MM.1S (cell line): ENCODE data around the gene TEX36.

Source experiments
- DNase-seq: peaks from one replicate; pipeline ENCODE4 v3.0.0-alpha.2; 2015
- H2AFZ ChIP-seq: fragments of 300-600 bp; sonication (generic); 2 replicates; pipeline ENCODE4 v1.6.0; 2016; ENCODE audit warnings: antibody characterized with exemption, low read length
- H3F3A ChIP-seq: fragments of 300-600 bp; sonication (generic); 2 replicates; pipeline ENCODE4 v1.6.1; 2016; ENCODE audit warnings: mild to moderate bottlenecking, antibody characterized with exemption, low read length, moderate library complexity, mixed read lengths; ENCODE audit not compliant: insufficient read depth
- H3K27ac ChIP-seq: fragments of 300-600 bp; sonication (generic); 2 replicates; pipeline ENCODE4 v1.5.1; 2016; ENCODE audit warnings: mild to moderate bottlenecking, low read length
- H3K27me3 ChIP-seq: fragments of 300-600 bp; sonication (generic); replicated peaks from 2 replicates; pipeline ENCODE4 v1.6.0; 2016; ENCODE audit warnings: low read length; ENCODE audit not compliant: insufficient read depth
- H3K36me3 ChIP-seq: fragments of 300-600 bp; sonication (generic); replicated peaks from 2 replicates; pipeline ENCODE4 v1.6.1; 2016; ENCODE audit warnings: mild to moderate bottlenecking, low read length, mixed read lengths; ENCODE audit not compliant: insufficient read depth
- H3K4me1 ChIP-seq: fragments of 300-600 bp; sonication (generic); 2 replicates; pipeline ENCODE4 v1.6.1; 2016; ENCODE audit warnings: low read length, mixed read lengths
- H3K4me2 ChIP-seq: fragments of 300-600 bp; sonication (generic); 2 replicates; pipeline ENCODE4 v1.6.0; 2016; ENCODE audit warnings: low read depth, low read length
- H3K4me3 ChIP-seq: fragments of 300-600 bp; sonication (generic); 2 replicates; pipeline ENCODE4 v1.5.1; 2016; ENCODE audit warnings: low read length, mixed read lengths
- H3K79me2 ChIP-seq: fragments of 300-600 bp; sonication (generic); 2 replicates; pipeline ENCODE4 v1.6.1; 2016; ENCODE audit warnings: mixed run types, low read length, mixed read lengths
- H3K9ac ChIP-seq: fragments of 300-600 bp; sonication (generic); 2 replicates; pipeline ENCODE4 v1.6.1; 2016; ENCODE audit warnings: low read length, mixed read lengths
- H3K9me2 ChIP-seq: fragments of 300-600 bp; sonication (generic); replicated peaks from 2 replicates; pipeline ENCODE4 v1.6.1; 2016; ENCODE audit warnings: mild to moderate bottlenecking, low read length, mixed read lengths; ENCODE audit not compliant: insufficient read depth
- H3K9me3 ChIP-seq: fragments of 300-600 bp; sonication (generic); replicated peaks from 2 replicates; pipeline ENCODE4 v1.6.1; 2016; ENCODE audit warnings: mild to moderate bottlenecking, low read length, mixed read lengths; ENCODE audit not compliant: insufficient read depth
- H4K20me1 ChIP-seq: fragments of 300-600 bp; sonication (generic); 2 replicates; pipeline ENCODE4 v1.6.1; 2016; ENCODE audit warnings: mild to moderate bottlenecking, low read length, moderate library complexity, mixed read lengths; ENCODE audit not compliant: insufficient read depth
- CTCF ChIP-seq: fragments of 300-600 bp; sonication (generic); IDR thresholded peaks from 2 replicates; pipeline ENCODE4 v1.5.1; 2016; ENCODE audit warnings: antibody characterized with exemption, low read length, mixed read lengths
- EZH2 ChIP-seq: fragments of 300-600 bp; sonication (generic); optimal IDR thresholded peaks from 2 replicates; pipeline ENCODE3; 2017; ENCODE audit warnings: low read depth, mild to moderate bottlenecking, antibody characterized with exemption, low read length, mixed read lengths
- EZH2phosphoT487 ChIP-seq: fragments of 300-600 bp; sonication (generic); IDR thresholded peaks from 2 replicates; pipeline ENCODE4 v1.6.1; 2018; ENCODE audit warnings: antibody characterized with exemption, low read length

Gene TEX36

GRCh38 chr10:125684581-125684980 lies 1.6 kb upstream of the TEX36 start:
- H3K4me3 ChIP-seq, result no peak overlapping the region
- no peak overlapping the region for H2AFZ ChIP-seq
- H3K27ac ChIP-seq, result no peak overlapping the region
- H3K9me3 ChIP-seq, result no peaks in the 10 kb centered on the region
- no peaks in the 10 kb centered on the region for H3K36me3 ChIP-seq
- no peaks in the 10 kb centered on the region for H3K9me2 ChIP-seq
- H3K4me2 ChIP-seq, result no peak overlapping the region
- TF ChIP-seq EZH2, result no peak
- TF ChIP-seq CTCF, result no peak
- no peaks in the 10 kb centered on the region for H3K79me2 ChIP-seq
- DNase-seq, result no peak
- no peaks in the 10 kb centered on the region for H4K20me1 ChIP-seq
- no peaks in the 10 kb centered on the region for H3F3A ChIP-seq
- no peaks in the 10 kb centered on the region for H3K4me1 ChIP-seq
- no peaks in the 10 kb centered on the region; the same call in 1 of the 2 replicates for H3K27me3 ChIP-seq
- no peak overlapping the region for H3K9ac ChIP-seq

GRCh38 chr10:125683821-125684220 lies 858 bp upstream of the TEX36 start:
- Histone ChIP-seq H3K4me1 (no peaks in the 10 kb centered on the region), H3K27ac (no peak overlapping the region), H3K9me3 (no peaks in the 10 kb centered on the region), H3K79me2 (no peaks in the 10 kb centered on the region), H3K4me2 (no peak overlapping the region), H3F3A (no peaks in the 10 kb centered on the region), H3K27me3 (no peaks in the 10 kb centered on the region; the same call in 1 of the 2 replicates), H3K36me3 (no peaks in the 10 kb centered on the region), H2AFZ (no peak overlapping the region), H3K9ac (no peak overlapping the region), H3K9me2 (no peaks in the 10 kb centered on the region), H4K20me1 (no peaks in the 10 kb centered on the region), H3K4me3 (no peak overlapping the region)
- TF ChIP-seq EZH2phosphoT487 (no peak), EZH2 (no peak), CTCF (no peak)
- DNase-seq, result no peak

GRCh38 chr10:125679436-125679835 lies 3.5 kb downstream of the TEX36 start:
- Histone ChIP-seq H2AFZ (no peak overlapping the region), H3F3A (no peaks in the 10 kb centered on the region), H4K20me1 (no peaks in the 10 kb centered on the region), H3K36me3 (no peaks in the 10 kb centered on the region), H3K4me2 (no peak overlapping the region), H3K4me3 (no peak overlapping the region), H3K9ac (no peak overlapping the region), H3K27ac (no peak overlapping the region), H3K27me3 (no peaks in the 10 kb centered on the region; the same call in 1 of the 2 replicates), H3K9me3 (no peaks in the 10 kb centered on the region), H3K9me2 (no peaks in the 10 kb centered on the region), H3K4me1 (no peaks in the 10 kb centered on the region), H3K79me2 (no peaks in the 10 kb centered on the region)
- TF ChIP-seq EZH2phosphoT487 (no peak), EZH2 (no peak), CTCF (no peak)
- no peak for DNase-seq

- Histone ChIP-seq H3K4me3 (no peak overlapping the region), H3K27me3 (no peaks in the 10 kb centered on the region), H3K27ac (no peak overlapping the region), H3K79me2 (no peaks in the 10 kb centered on the region), H3K9me2 (no peaks in the 10 kb centered on the region), H3K36me3 (no peaks in the 10 kb centered on the region), H4K20me1 (no peaks in the 10 kb centered on the region), H3K9ac (no peak overlapping the region), H3K4me1 (no peaks in the 10 kb centered on the region), H3K9me3 (no peaks in the 10 kb centered on the region), H3F3A (no peaks in the 10 kb centered on the region), H3K4me2 (no peak overlapping the region), H2AFZ (no peak overlapping the region)
- DNase-seq, result no peak
- TF ChIP-seq EZH2, result no peak
Observed at GRCh38 chr10:125672884-125673283, 10.1 kb downstream of the TEX36 start.
